ENCODE measurements around the gene TSLP. TPM values are rescaled to one million over a fixed set of nuclear protein-coding genes. Genes with fewer than 3 reads are reported as not detected.

The TSLP gene
- total and polyA plus RNA-seq, 2 of the 8 experiments (the other 6 are each of a cell fraction or from before 2014, with no cell fraction given), result 0.39 to 1.9 TPM

DNA sequence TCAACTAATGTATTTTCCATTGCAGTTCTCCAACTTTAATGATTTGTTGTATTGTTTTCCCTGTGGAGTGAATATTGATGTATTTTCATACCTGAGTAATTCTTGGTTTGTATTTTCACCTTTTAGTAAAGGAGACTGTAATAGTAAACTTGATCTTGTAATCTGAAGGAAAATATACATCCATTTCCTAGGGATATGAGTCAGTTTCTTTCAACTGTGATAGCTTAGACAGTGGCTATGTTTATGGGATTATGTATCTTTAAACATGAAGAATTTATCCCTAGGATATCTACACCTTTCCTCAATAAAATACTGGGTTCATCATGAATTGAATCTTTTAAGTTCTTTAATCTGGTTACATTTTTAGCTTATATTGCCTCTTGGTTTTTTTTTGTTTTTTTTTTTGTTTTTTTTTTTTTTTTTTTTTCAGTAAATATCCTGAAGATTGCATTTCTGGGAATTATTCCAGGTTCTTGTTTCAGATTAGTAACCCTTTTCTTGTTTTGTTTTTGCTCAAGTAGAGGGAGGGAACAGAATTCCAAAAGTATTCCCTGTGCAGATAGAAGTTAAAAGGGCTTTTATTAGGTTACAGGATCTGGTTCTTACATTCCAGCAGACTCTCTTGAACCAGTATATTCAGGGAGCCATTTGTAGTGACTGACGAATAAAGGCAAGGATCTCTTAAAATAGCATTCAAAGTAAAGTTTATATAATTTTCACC, 27.7 kb downstream of the TSLP start:
- Histone ChIP-seq H4K91ac (replicated peaks; ENCODE audit: insufficient read length, low read length) (no peak overlapping the region), H3K36me3 (ENCODE audit: control insufficient read depth in 2 of 4, insufficient read depth in 4 of 4, low read length in 3 of 4) (peaks cover 0 to 83% (median 34%) of the 10 kb centered on the region in 4 experiments; a peak in 6 of 8 replicates), H3K4me2 (ENCODE audit: insufficient read depth in 1 of 2, low read depth in 2 of 2, low read length in 2 of 2) (no peak overlapping the region), H3K23ac (ENCODE audit: insufficient read length) (no peak overlapping the region), H2BK20ac (ENCODE audit: low read length) (no peak overlapping the region), H2BK120ac (replicated peaks; ENCODE audit: low read depth, low read length) (no peak overlapping the region), H2BK15ac (ENCODE audit: low read length) (no peak overlapping the region), H3K4ac (replicated peaks; ENCODE audit: insufficient read length, low read depth, low read length) (no peak overlapping the region), H4K8ac (ENCODE audit: extremely low read depth, insufficient read depth, low read length) (no peak overlapping the region), H3K4me3 (ENCODE audit: extremely low read depth in 1 of 4, insufficient read depth in 2 of 4, low read depth in 3 of 4, low read length in 4 of 4) (no peak overlapping the region), H2BK12ac (ENCODE audit: low read depth, low read length) (no peak overlapping the region), H3K79me1 (ENCODE audit: low read depth, low read length) (no peaks in the 10 kb centered on the region), H3K9me3 (ENCODE audit: insufficient read depth in 2 of 2, low read depth in 1 of 2, low read length in 1 of 2) (no peaks in the 10 kb centered on the region), H4K5ac (ENCODE audit: insufficient read length, low read depth, low read length) (no peak overlapping the region), H3K23me2 (ENCODE audit: low read depth, low read length) (no peaks in the 10 kb centered on the region), H3K27ac (ENCODE audit: low read depth, low read length) (no peak overlapping the region), H3K27me3 (replicated peaks in 1 of 4; ENCODE audit: control insufficient read depth in 3 of 4, extremely low read depth in 1 of 4, insufficient read depth in 3 of 4, low read length in 3 of 4) (no peaks in the 10 kb centered on the region), H3K14ac (ENCODE audit: insufficient read length) (no peak overlapping the region), H2AFZ (ENCODE audit: low read length) (no peak overlapping the region), H2BK5ac (ENCODE audit: low read depth, low read length) (no peak overlapping the region), H3K4me1 (replicated peaks in 1 of 4; ENCODE audit: control insufficient read depth in 3 of 4, insufficient read depth in 4 of 4, low read length in 3 of 4) (no peaks in the 10 kb centered on the region), H2AK5ac (ENCODE audit: low read depth, low read length) (no peak overlapping the region), H3K79me2 (ENCODE audit: control insufficient read depth in 1 of 2, insufficient read depth in 2 of 2, low read length in 2 of 2) (peaks cover 0 to 21% of the 10 kb centered on the region in 2 experiments; a peak in 3 of 4 replicates), H3K18ac (ENCODE audit: extremely low read depth, low read length) (no peak overlapping the region), H3K56ac (replicated peaks; ENCODE audit: insufficient read length, low read depth, low read length) (no peak overlapping the region), H3K9ac (replicated peaks in 1 of 4; ENCODE audit: extremely low read depth in 1 of 4, low read depth in 3 of 4, low read length in 3 of 4) (no peak overlapping the region), H4K20me1 (replicated peaks in 1 of 2; ENCODE audit: control insufficient read depth in 1 of 2, insufficient read depth in 2 of 2, low read length in 2 of 2) (no peaks in the 10 kb centered on the region)
- no peak for DNase-seq (ENCODE audit: low read depth in 1 of 2, low spot score in 2 of 2)
- no peak for TF ChIP-seq SRF (IDR thresholded peaks at IDR 0.05; ENCODE audit: low read depth, low read length)
- TF ChIP-seq FOSL1 (IDR thresholded peaks at IDR 0.05; ENCODE audit: insufficient read depth, low read depth, low read length), result no peak
- TF ChIP-seq KDM1A (IDR thresholded peaks at IDR 0.05; ENCODE audit: borderline replicate concordance, low read length), result no peak
- TF ChIP-seq SP4 (IDR thresholded peaks at IDR 0.05; ENCODE audit: low read length), result no peak
- no peak for TF ChIP-seq ATF2 (IDR thresholded peaks at IDR 0.05; ENCODE audit: low read length)
- WGBS, 2 experiments (ENCODE audit: extremely low coverage in 1 of 2, insufficient coverage in 1 of 2, insufficient read length in 1 of 2, insufficient replicate concordance in 2 of 2, low coverage in 1 of 2, low lambda C conversion rate in 2 of 2, missing lambda C conversion rate in 1 of 2), result 84% methylated on average over 1 of the region's 1 CpG; no CpG with 5 or more reads in 1 of the 2 experiments
- no peak for FAIRE-seq
- POLR2A ChIA-PET (ENCODE audit: partially characterized antibody), result no interaction called here
- CTCF ChIA-PET (ENCODE audit: partially characterized antibody), result no interaction called here
